HuH-7.5 (cell line): ENCODE data around the gene TMEM150A.
"Not testable (repeated sequence)": the region's sequence is repeated elsewhere in the genome, so short reads cannot be mapped to it uniquely, and the experiment has no call there.

Experiments used
- DNase-seq: peaks from one replicate; pipeline ENCODE4 v3.0.0; 2011; ENCODE audit warnings: low spot score

The TMEM150A gene

GRCh38 chr2:85611705-85612587 is 9.4 kb upstream of the TMEM150A start, which contains the start of gene C2orf68:
C2orf68 (minus strand) TSS chr2:85612066; CDS start chr2:85611984, 82 bp downstream.
- DNase-seq: peak; percentile 98

- no peak for DNase-seq
These were observed 8.8 kb upstream of the TMEM150A start for GRCh38 chr2:85611217-85611704.

- no peak for DNase-seq
These were observed 5.0 kb upstream of the TMEM150A start for GRCh38 chr2:85607268-85608215.

GRCh38 chr2:85606116-85606455 is 3.6 kb upstream of the TMEM150A start:
- no peak for DNase-seq

GRCh38 chr2:85605406-85606115 is 3.1 kb upstream of the TMEM150A start:
- DNase-seq: no peak

- no peak for DNase-seq
These were observed 2.3 kb upstream of the TMEM150A start for GRCh38 chr2:85604568-85605339.

- not testable (repeated sequence) for DNase-seq
These were observed 1.6 kb upstream of the TMEM150A start for GRCh38 chr2:85604133-85604444.

GRCh38 chr2:85601771-85602475 is 575 bp downstream of the TMEM150A start:
- DNase-seq: no peak

- no peak for DNase-seq
These were observed 1.3 kb downstream of the TMEM150A start for GRCh38 chr2:85600951-85601770.

GRCh38 chr2:85600235-85600575 is 2.3 kb downstream of the TMEM150A start:
- no peak for DNase-seq

GRCh38 chr2:85599468-85600234 is 2.8 kb downstream of the TMEM150A start:
- DNase-seq: no peak

- no peak for DNase-seq
These were observed 3.7 kb downstream of the TMEM150A start for GRCh38 chr2:85598594-85599340.

- DNase-seq: no peak
These were observed 5.3 kb downstream of the TMEM150A start for GRCh38 chr2:85597241-85597640.

- DNase-seq: no peak
These were observed 5.9 kb downstream of the TMEM150A start for GRCh38 chr2:85596486-85597143.

GRCh38 chr2:85596026-85596333 is 6.5 kb downstream of the TMEM150A start:
- DNase-seq: no peak

GRCh38 chr2:85595301-85596025 is 7.0 kb downstream of the TMEM150A start, which contains the start of gene RNF181:
RNF181 (plus strand) TSS chr2:85595745; CDS start chr2:85595764, 19 bp downstream.
- peak; percentile 96 for DNase-seq

- DNase-seq: no peak
These were observed 7.7 kb downstream of the TMEM150A start for GRCh38 chr2:85594715-85595300.
